PC-3 (cell line): ENCODE data around the gene ALDH3B2. TPM values are rescaled to one million over a fixed set of nuclear protein-coding genes. Genes with fewer than 3 reads are reported as not detected.
"Not testable (repeated sequence)": the region's sequence is repeated elsewhere in the genome, so short reads cannot be mapped to it uniquely, and the experiment has no call there.

Source experiments
- ATAC-seq: fragments of 200-7000 bp; cut with Tn5 transposase; 2 replicates; pipeline ENCODE4 v1.9.1; 2020; ENCODE audit warnings: mild to moderate bottlenecking, moderate library complexity
- BruUV-seq: library from RNA; stranded (reverse); fragments of 400-500 nt; replicated peaks from 2 replicates; lab custom pipeline; 2021; lab: Mats Ljungman, UMichigan
- CTCF ChIA-PET: fragments of 300-600 bp; sonication (Branson Sonifier 250); formaldehyde crosslinking; loops from one replicate; lab custom pipeline; 2022; ENCODE audit warnings: antibody characterized with exemption; lab: Charles Lee
- POLR2A ChIA-PET: fragments of 300-600 bp; sonication (Branson Sonifier 250); formaldehyde crosslinking; loops from one replicate; lab custom pipeline; 2022; ENCODE audit warnings: antibody characterized with exemption; ENCODE audit not compliant: unreplicated experiment; lab: Charles Lee
- DNase-seq: peaks from one replicate; pipeline ENCODE4 v3.0.0-alpha.2; 2015
- H2AFZ ChIP-seq: fragments of 300-600 bp; sonication (generic); 2 replicates; pipeline ENCODE4 v1.6.0; 2016; ENCODE audit warnings: antibody characterized with exemption, low read length
- H3F3A ChIP-seq: fragments of 300-600 bp; sonication (generic); one replicate; pipeline ENCODE4 v1.6.0; 2017; ENCODE audit warnings: antibody characterized with exemption, low read length, control low read depth, mild to moderate bottlenecking; ENCODE audit not compliant: unreplicated experiment
- H3K27ac ChIP-seq: fragments of 300-600 bp; sonication (generic); 2 replicates; pipeline ENCODE4 v1.5.1; 2016; ENCODE audit warnings: mild to moderate bottlenecking, low read length
- H3K27me3 ChIP-seq: fragments of 300-600 bp; sonication (generic); 2 replicates; pipeline ENCODE4 v1.6.1; 2016; ENCODE audit warnings: low read length, mixed read lengths
- H3K36me3 ChIP-seq: fragments of 300-600 bp; sonication (generic); 2 replicates; pipeline ENCODE4 v1.6.1; 2016; ENCODE audit warnings: low read depth, mixed run types, low read length, mixed read lengths
- H3K4me1 ChIP-seq: fragments of 300-600 bp; sonication (generic); 2 replicates; pipeline ENCODE4 v1.5.1; 2016; ENCODE audit warnings: low read length; ENCODE audit not compliant: insufficient read depth
- H3K4me2 ChIP-seq: fragments of 300-600 bp; sonication (generic); 2 replicates; pipeline ENCODE4 v1.6.0; 2016; ENCODE audit warnings: low read length
- H3K4me3 ChIP-seq: fragments of 300-600 bp; sonication (generic); 2 replicates; pipeline ENCODE4 v1.5.1; 2016; ENCODE audit warnings: mild to moderate bottlenecking, low read length, mixed read lengths
- H3K79me2 ChIP-seq: fragments of 300-600 bp; sonication (generic); 2 replicates; pipeline ENCODE4 v1.6.1; 2017; ENCODE audit warnings: low read length, mixed read lengths
- H3K9ac ChIP-seq: fragments of 300-600 bp; sonication (generic); 2 replicates; pipeline ENCODE4 v1.6.0; 2016; ENCODE audit warnings: mild to moderate bottlenecking, low read length
- H3K9me2 ChIP-seq: fragments of 300-600 bp; sonication (generic); replicated peaks from 2 replicates; pipeline ENCODE4 v1.6.1; 2016; ENCODE audit warnings: mixed run types, low read length, mixed read lengths
- H3K9me3 ChIP-seq: fragments of 300-600 bp; sonication (generic); 2 replicates; pipeline ENCODE4 v1.6.1; 2016; ENCODE audit warnings: low read length, mixed read lengths
- H4K20me1 ChIP-seq: fragments of 300-600 bp; sonication (generic); 2 replicates; pipeline ENCODE4 v1.6.1; 2016; ENCODE audit warnings: low read length, mixed read lengths
- CTCF ChIP-seq: fragments of 300-600 bp; sonication (generic); conservative IDR thresholded peaks from 2 replicates; pipeline ENCODE4 v1.5.1; 2017; ENCODE audit warnings: antibody characterized with exemption, low read depth, mild to moderate bottlenecking, low read length
- EZH2 ChIP-seq: fragments of 300-600 bp; sonication (generic); IDR thresholded peaks from one replicate; pipeline ENCODE4 v1.6.1; 2017; ENCODE audit warnings: antibody characterized with exemption, mild to moderate bottlenecking, low read length; ENCODE audit not compliant: unreplicated experiment
- EZH2phosphoT487 ChIP-seq: fragments of 300-600 bp; sonication (generic); IDR thresholded peaks from 2 replicates; pipeline ENCODE4 v1.6.1; 2018; ENCODE audit warnings: mild to moderate bottlenecking, antibody characterized with exemption, low read length, borderline replicate concordance
- intact Hi-C: fragments of 100-400 bp; cut with micrococcal nuclease; formaldehyde crosslinking; loops from 2 replicates; pipeline ENCODE4 v1.9.0; 2023
- total RNA-seq: library from RNA; depleted of rRNA; stranded (reverse); fragments of >200 nt; gene quantifications from 2 replicates; pipeline ENCODE4 v1.2.3, GENCODE V29; 2014

The ALDH3B2 gene
- total RNA-seq, 1 experiment from 2014 or later = not detected

DNA sequence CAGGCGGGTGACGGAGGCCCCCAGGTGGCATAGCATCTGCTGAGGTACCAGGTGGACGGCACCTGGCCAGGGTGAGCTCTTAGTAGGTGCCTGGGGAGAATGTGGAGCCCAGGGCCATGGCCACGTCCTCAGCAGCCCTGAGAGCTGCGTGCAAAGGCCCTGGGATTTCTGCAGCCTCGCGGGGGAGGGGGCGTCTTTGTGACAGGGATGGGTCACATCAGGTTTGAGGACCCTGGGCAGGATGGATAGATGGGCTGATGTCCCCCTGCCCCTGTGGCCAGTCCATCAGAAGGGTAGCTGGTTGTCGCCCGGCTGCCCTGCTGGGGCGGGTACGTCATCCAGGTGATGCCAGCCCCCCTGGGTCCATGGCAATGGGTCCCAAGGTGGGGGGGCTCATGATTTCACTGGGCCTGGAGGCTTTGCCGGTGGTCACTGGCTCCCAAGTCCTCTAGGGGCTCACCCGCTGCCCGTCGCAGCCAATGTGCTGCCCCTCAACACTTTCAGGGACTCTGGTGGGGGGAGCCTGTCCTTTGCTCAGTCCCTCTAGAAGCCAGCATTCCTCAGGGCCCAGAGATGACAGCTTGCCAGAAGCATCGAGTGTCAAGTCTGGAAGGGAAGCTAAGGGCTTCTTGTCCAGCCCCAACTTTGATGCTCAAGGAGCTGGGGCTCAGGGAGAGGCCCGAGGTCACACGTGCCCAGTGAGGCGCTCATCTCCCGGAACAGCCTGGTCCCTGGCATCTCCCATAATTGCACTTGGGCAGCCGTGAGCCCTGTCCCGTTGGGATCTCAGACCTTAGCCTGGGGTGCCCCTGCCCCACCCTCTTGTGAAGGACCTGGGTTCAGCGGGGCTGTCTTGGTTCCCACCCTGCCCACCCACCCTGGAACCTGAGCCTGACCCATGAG lies 35.6 kb downstream of the ALDH3B2 start:
- Histone ChIP-seq H3F3A (no peaks in the 10 kb centered on the region), H3K9me3 (no peaks in the 10 kb centered on the region), H3K9me2 (no peaks in the 10 kb centered on the region), H4K20me1 (no peaks in the 10 kb centered on the region), H3K27me3 (no peaks in the 10 kb centered on the region), H3K79me2 (no peaks in the 10 kb centered on the region), H3K4me2 (no peak overlapping the region), H3K4me1 (no peaks in the 10 kb centered on the region), H2AFZ (no peak overlapping the region), H3K27ac (no peak overlapping the region), H3K36me3 (no peaks in the 10 kb centered on the region), H3K4me3 (no peak overlapping the region), H3K9ac (no peak overlapping the region)
- ChIA-PET CTCF (no interaction called here), POLR2A (no interaction called here)
- intact Hi-C loops = no loop called here
- BruUV-seq = no TSS peak
- TF ChIP-seq EZH2phosphoT487 (no peak), EZH2 (no peak), CTCF (no peak)
- DNase-seq = no peak
- no peak for ATAC-seq

- BruUV-seq, H3K27ac ChIP-seq, H3K4me2 ChIP-seq, CTCF ChIA-PET, DNase-seq, intact Hi-C loops, H3F3A ChIP-seq, H3K4me1 ChIP-seq, H4K20me1 ChIP-seq, H3K9me2 ChIP-seq, H3K36me3 ChIP-seq, H3K9ac ChIP-seq, H3K27me3 ChIP-seq, POLR2A ChIA-PET, H3K4me3 ChIP-seq, H3K79me2 ChIP-seq, ATAC-seq, H3K9me3 ChIP-seq, H2AFZ ChIP-seq: not testable (repeated sequence)
These were observed 37.0 kb downstream of the ALDH3B2 start for GRCh38 chr11:67637441-67637840.

- H4K20me1 ChIP-seq = no peaks in the 10 kb centered on the region
- H3K9ac ChIP-seq = no peak overlapping the region
- H3K9me3 ChIP-seq = no peaks in the 10 kb centered on the region
- H3K27me3 ChIP-seq = no peaks in the 10 kb centered on the region
- intact Hi-C loops = no loop called here
- ATAC-seq (no peak), DNase-seq (no peak)
- H3K4me1 ChIP-seq = no peaks in the 10 kb centered on the region
- H3K4me2 ChIP-seq = no peak overlapping the region
- TF ChIP-seq EZH2phosphoT487 = no peak
- H3K36me3 ChIP-seq = no peaks in the 10 kb centered on the region
- ChIA-PET CTCF (no interaction called here), POLR2A (no interaction called here)
- H3K4me3 ChIP-seq = no peak overlapping the region
- H3K9me2 ChIP-seq = no peaks in the 10 kb centered on the region
- TSS peak; percentile 40 for BruUV-seq
- no peaks in the 10 kb centered on the region for H3F3A ChIP-seq
- no peak overlapping the region for H2AFZ ChIP-seq
- H3K79me2 ChIP-seq = no peaks in the 10 kb centered on the region
- H3K27ac ChIP-seq = no peak overlapping the region
These were observed 37.5 kb downstream of the ALDH3B2 start for GRCh38 chr11:67636962-67637361.
